H1 (cell line): ENCODE measurements around the gene KCNQ2. TPM values are rescaled to one million over a fixed set of nuclear protein-coding genes. Genes with fewer than 3 reads are reported as not detected.

Source experiments
- BACH1 ChIP-seq: IDR thresholded peaks from 2 replicates; pipeline ENCODE4 v1.6.1; 2012; ENCODE audit warnings: low read length, improper control_type of control experiment
- NRF1 ChIP-seq: IDR thresholded peaks from 2 replicates; pipeline ENCODE4 v1.6.1; 2011; ENCODE audit warnings: mild to moderate bottlenecking, low read depth, low read length, improper control_type of control experiment
- SIN3A ChIP-seq, 2 experiments: IDR thresholded peaks in 1 of 2; conservative IDR thresholded peaks in 1 of 2; 2 replicates each; pipeline ENCODE4 v1.6.1; 2011 to 2012; ENCODE audit warnings: low read length in 2 of 2, improper control_type of control experiment in 1 of 2, low read depth in 1 of 2, mild to moderate bottlenecking in 1 of 2
- TCF12 ChIP-seq: IDR thresholded peaks from 2 replicates; pipeline ENCODE4 v1.6.1; 2011; ENCODE audit warnings: low read depth, mild to moderate bottlenecking, low read length
- polyA plus RNA-seq, 7 experiments: library from polyadenylated mRNA; depleted of rRNA in 3 of 7; stranded (reverse) in 5 of 7; unstranded in 2 of 7; fragments of >200 nt in 5 of 7; fragments of 200-250 nt in 2 of 7; gene quantifications; 1 replicate in 5 of 7; 2 replicates in 1 of 7; 4 replicates in 1 of 7; pipeline versions ENCODE4 v1.2.1 to v1.2.3, GENCODE V29; 2011 to 2013; ENCODE audit warnings: missing spikeins in 2 of 7, mixed read lengths in 2 of 7
- total RNA-seq: library from RNA; stranded (reverse); fragmentation: NEBNext Ultra II Directional; extraction: Animal tissue kit (Norgen Biotek cat#: 25700); gene quantifications from 2 replicates; pipeline ENCODE4 v1.2.1, GENCODE V29; 2021
- TF ChIP-seq, protein P1 (sequence below): fragments of 300-600 bp; sonication (generic); IDR thresholded peaks from 2 replicates; pipeline ENCODE4 v1.7.1; 2012; ENCODE audit warnings: low read length, moderate library complexity, mild to moderate bottlenecking, inconsistent platforms; ENCODE audit not compliant: insufficient replicate concordance
- TF ChIP-seq, protein P2 (sequence below): IDR thresholded peaks from 2 replicates; pipeline ENCODE4 v1.6.1; 2011; ENCODE audit warnings: low read depth, mild to moderate bottlenecking, low read length; ENCODE audit not compliant: insufficient read depth
- TF ChIP-seq, protein P3 (sequence below): IDR thresholded peaks from 2 replicates; pipeline ENCODE4 v1.6.1; 2012; ENCODE audit warnings: inconsistent platforms

The KCNQ2 gene
- total and polyA plus RNA-seq, 2 of the 8 experiments (the other 6 are each of a cell fraction or from before 2014, with no cell fraction given): 82.6 to 243 TPM

DNA sequence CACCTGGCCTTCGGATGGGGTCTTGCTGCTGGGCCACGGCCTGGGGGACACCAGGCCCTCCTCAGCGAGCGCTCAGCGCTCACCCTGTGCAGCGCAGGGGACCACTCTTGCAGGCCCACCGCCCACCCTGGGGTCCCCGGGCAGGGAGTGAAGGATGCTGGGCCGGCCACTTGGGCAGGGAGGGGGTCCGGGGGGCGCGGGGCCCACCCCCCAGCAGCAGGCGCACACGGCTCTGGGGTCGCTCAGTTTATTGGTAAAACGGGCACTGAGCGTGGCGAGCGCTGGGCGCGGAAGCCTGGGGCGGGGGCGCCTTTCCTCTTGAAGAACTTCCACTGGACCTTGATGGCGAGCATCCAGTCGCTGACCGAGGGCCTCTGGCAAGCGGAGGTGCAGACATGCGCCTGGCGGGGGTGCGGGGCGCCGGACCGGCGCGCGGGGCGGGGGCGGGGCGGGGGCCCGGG lies 15.4 kb upstream of the KCNQ2 start (continued):
- TF ChIP-seq SIN3A (conservative IDR thresholded peaks at IDR 0.05 in 1 of 2, IDR thresholded peaks at IDR 0.05 in 1 of 2; ENCODE audit: low read depth in 1 of 2, low read length in 2 of 2) (no peak), BACH1 (no peak), TCF12 (no peak), NRF1 (no peak)
- TF ChIP-seq, protein P1, sequence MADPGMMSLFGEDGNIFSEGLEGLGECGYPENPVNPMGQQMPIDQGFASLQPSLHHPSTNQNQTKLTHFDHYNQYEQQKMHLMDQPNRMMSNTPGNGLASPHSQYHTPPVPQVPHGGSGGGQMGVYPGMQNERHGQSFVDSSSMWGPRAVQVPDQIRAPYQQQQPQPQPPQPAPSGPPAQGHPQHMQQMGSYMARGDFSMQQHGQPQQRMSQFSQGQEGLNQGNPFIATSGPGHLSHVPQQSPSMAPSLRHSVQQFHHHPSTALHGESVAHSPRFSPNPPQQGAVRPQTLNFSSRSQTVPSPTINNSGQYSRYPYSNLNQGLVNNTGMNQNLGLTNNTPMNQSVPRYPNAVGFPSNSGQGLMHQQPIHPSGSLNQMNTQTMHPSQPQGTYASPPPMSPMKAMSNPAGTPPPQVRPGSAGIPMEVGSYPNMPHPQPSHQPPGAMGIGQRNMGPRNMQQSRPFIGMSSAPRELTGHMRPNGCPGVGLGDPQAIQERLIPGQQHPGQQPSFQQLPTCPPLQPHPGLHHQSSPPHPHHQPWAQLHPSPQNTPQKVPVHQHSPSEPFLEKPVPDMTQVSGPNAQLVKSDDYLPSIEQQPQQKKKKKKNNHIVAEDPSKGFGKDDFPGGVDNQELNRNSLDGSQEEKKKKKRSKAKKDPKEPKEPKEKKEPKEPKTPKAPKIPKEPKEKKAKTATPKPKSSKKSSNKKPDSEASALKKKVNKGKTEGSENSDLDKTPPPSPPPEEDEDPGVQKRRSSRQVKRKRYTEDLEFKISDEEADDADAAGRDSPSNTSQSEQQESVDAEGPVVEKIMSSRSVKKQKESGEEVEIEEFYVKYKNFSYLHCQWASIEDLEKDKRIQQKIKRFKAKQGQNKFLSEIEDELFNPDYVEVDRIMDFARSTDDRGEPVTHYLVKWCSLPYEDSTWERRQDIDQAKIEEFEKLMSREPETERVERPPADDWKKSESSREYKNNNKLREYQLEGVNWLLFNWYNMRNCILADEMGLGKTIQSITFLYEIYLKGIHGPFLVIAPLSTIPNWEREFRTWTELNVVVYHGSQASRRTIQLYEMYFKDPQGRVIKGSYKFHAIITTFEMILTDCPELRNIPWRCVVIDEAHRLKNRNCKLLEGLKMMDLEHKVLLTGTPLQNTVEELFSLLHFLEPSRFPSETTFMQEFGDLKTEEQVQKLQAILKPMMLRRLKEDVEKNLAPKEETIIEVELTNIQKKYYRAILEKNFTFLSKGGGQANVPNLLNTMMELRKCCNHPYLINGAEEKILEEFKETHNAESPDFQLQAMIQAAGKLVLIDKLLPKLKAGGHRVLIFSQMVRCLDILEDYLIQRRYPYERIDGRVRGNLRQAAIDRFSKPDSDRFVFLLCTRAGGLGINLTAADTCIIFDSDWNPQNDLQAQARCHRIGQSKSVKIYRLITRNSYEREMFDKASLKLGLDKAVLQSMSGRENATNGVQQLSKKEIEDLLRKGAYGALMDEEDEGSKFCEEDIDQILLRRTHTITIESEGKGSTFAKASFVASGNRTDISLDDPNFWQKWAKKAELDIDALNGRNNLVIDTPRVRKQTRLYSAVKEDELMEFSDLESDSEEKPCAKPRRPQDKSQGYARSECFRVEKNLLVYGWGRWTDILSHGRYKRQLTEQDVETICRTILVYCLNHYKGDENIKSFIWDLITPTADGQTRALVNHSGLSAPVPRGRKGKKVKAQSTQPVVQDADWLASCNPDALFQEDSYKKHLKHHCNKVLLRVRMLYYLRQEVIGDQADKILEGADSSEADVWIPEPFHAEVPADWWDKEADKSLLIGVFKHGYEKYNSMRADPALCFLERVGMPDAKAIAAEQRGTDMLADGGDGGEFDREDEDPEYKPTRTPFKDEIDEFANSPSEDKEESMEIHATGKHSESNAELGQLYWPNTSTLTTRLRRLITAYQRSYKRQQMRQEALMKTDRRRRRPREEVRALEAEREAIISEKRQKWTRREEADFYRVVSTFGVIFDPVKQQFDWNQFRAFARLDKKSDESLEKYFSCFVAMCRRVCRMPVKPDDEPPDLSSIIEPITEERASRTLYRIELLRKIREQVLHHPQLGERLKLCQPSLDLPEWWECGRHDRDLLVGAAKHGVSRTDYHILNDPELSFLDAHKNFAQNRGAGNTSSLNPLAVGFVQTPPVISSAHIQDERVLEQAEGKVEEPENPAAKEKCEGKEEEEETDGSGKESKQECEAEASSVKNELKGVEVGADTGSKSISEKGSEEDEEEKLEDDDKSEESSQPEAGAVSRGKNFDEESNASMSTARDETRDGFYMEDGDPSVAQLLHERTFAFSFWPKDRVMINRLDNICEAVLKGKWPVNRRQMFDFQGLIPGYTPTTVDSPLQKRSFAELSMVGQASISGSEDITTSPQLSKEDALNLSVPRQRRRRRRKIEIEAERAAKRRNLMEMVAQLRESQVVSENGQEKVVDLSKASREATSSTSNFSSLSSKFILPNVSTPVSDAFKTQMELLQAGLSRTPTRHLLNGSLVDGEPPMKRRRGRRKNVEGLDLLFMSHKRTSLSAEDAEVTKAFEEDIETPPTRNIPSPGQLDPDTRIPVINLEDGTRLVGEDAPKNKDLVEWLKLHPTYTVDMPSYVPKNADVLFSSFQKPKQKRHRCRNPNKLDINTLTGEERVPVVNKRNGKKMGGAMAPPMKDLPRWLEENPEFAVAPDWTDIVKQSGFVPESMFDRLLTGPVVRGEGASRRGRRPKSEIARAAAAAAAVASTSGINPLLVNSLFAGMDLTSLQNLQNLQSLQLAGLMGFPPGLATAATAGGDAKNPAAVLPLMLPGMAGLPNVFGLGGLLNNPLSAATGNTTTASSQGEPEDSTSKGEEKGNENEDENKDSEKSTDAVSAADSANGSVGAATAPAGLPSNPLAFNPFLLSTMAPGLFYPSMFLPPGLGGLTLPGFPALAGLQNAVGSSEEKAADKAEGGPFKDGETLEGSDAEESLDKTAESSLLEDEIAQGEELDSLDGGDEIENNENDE: no peak
- TF ChIP-seq, protein P2, sequence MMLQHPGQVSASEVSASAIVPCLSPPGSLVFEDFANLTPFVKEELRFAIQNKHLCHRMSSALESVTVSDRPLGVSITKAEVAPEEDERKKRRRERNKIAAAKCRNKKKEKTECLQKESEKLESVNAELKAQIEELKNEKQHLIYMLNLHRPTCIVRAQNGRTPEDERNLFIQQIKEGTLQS: no peak
- TF ChIP-seq, protein P3, sequence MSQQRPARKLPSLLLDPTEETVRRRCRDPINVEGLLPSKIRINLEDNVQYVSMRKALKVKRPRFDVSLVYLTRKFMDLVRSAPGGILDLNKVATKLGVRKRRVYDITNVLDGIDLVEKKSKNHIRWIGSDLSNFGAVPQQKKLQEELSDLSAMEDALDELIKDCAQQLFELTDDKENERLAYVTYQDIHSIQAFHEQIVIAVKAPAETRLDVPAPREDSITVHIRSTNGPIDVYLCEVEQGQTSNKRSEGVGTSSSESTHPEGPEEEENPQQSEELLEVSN: no peak
